PC-3 (cell line): ENCODE results near the gene TNKS1BP1.

Experiments used
- EZH2phosphoT487 ChIP-seq: fragments of 300-600 bp; sonication (generic); IDR thresholded peaks from 2 replicates; pipeline ENCODE4 v1.6.1; 2018; ENCODE audit warnings: mild to moderate bottlenecking, antibody characterized with exemption, low read length, borderline replicate concordance
- TF ChIP-seq, protein P1 (sequence below): fragments of 300-600 bp; sonication (generic); conservative IDR thresholded peaks from 2 replicates; pipeline ENCODE4 v1.5.1; 2017; ENCODE audit warnings: antibody characterized with exemption, low read depth, mild to moderate bottlenecking, low read length

DNA sequence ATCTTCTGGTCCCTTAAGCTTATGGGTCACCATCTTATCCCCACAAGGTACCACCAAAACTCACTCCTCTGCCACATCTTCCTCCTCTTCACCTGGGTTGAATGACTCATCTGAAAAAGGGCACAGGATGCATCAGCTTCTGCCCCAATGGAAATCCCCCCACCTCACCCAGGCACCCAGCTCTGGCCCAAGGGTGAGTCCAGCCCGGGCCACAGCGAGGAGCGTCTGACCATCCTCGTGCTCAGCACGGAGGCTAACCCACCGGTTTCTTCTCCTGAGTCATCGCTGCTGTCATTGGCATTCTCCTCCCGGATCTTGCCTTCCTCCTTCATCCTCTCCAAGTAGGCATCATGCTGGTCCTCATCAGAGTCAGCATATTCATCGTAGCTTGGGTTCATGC is 5.3 kb upstream of the TNKS1BP1 start:
- TF ChIP-seq, protein P1, sequence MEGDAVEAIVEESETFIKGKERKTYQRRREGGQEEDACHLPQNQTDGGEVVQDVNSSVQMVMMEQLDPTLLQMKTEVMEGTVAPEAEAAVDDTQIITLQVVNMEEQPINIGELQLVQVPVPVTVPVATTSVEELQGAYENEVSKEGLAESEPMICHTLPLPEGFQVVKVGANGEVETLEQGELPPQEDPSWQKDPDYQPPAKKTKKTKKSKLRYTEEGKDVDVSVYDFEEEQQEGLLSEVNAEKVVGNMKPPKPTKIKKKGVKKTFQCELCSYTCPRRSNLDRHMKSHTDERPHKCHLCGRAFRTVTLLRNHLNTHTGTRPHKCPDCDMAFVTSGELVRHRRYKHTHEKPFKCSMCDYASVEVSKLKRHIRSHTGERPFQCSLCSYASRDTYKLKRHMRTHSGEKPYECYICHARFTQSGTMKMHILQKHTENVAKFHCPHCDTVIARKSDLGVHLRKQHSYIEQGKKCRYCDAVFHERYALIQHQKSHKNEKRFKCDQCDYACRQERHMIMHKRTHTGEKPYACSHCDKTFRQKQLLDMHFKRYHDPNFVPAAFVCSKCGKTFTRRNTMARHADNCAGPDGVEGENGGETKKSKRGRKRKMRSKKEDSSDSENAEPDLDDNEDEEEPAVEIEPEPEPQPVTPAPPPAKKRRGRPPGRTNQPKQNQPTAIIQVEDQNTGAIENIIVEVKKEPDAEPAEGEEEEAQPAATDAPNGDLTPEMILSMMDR: no peak
- no peak for TF ChIP-seq EZH2phosphoT487
